Activated CD4-positive, alpha-beta T cell treated with anti-CD3 and anti-CD28 coated beads for 4 hours (primary cell): ENCODE data around the gene SPTLC3.

Experiments
- DNase-seq, 2 donors: peaks; one replicate each; pipeline ENCODE4 v3.0.0-alpha.2; 2020

The SPTLC3 gene

GRCh38 chr20:13205848-13206434 is 197.2 kb downstream of the SPTLC3 start:
- no peak for DNase-seq

GRCh38 chr20:13207016-13207415 is 198.2 kb downstream of the SPTLC3 start:
- DNase-seq = no peak

GRCh38 chr20:13211956-13212618 is 203.3 kb downstream of the SPTLC3 start:
- DNase-seq = no peak

GRCh38 chr20:13212750-13213149 is 204.0 kb downstream of the SPTLC3 start:
- no peak for DNase-seq

GRCh38 chr20:13213335-13213734 is 204.6 kb downstream of the SPTLC3 start:
- no peak for DNase-seq

- DNase-seq = no peak
Measured at GRCh38 chr20:13216533-13216932, 207.8 kb downstream of the SPTLC3 start.
